Measurements from ENCODE around the gene ARRDC3.

DNA sequence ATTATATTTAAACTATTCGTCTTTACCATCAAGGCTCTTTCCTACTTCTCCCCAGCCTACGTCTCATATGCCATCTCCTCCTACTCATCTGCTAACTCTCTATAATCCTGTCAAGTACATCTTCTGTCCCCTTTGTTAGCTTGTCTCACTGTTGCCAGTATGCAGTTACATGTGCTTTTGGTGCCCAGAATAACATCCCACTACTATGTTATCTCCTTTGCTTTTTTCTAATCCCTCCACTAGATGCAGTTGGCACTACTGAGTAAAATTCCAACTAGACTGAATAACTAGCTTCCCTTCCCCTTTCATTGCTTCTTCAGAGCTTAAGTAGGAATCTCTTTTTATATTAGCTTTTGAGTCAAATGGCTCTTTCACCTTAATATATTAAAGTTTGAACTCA, 3.0 kb upstream of the ARRDC3 start:
- TF ChIP-seq POLR2A (IDR thresholded peaks at IDR 0.05) (no peak), CTCF (IDR thresholded peaks at IDR 0.05) (no peak)
